ENCODE measurements around the gene GALP. TPM values are rescaled to one million over a fixed set of nuclear protein-coding genes. Genes with fewer than 3 reads are reported as not detected.

GALP gene
- total RNA-seq, 4 donors from 2014 or later: not detected

GRCh38 chr19:56152644-56153043, 23.2 kb upstream of the GALP start:
- 71% methylated on average over 2 of the region's 2 CpGs; no CpG with 5 or more reads in 1 of the 2 donors for WGBS, 2 donors
- peaks cover 0 to 14% (median 0%) of the 10 kb centered on the region in 3 donors for H3K4me1 ChIP-seq
- intact Hi-C loops (cut with DNase I): loop anchor here (10.0 kb wide), 1 partner anchor 48 kb away; no protein-coding TSS in a partner anchor
- no peaks in the 10 kb centered on the region for H3K27me3 ChIP-seq
- no peak for DNase-seq
- H3K36me3 ChIP-seq: peaks cover 4 to 42% (median 5%) of the 10 kb centered on the region in 3 donors
- TF ChIP-seq CTCF (IDR thresholded peaks at IDR 0.05) (no peak), POLR2A (IDR thresholded peaks at IDR 0.05) (no peak)
- H3K27ac ChIP-seq: no peak overlapping the region
- H3K4me3 ChIP-seq: no peak overlapping the region
- H3K9me3 ChIP-seq: no peaks in the 10 kb centered on the region

GRCh38 chr19:56153507-56153906, 22.3 kb upstream of the GALP start:
- intact Hi-C loops (cut with DNase I): loop anchor here (10.0 kb wide), 1 partner anchor 49 kb away; no protein-coding TSS in a partner anchor
- peaks cover 2 to 39% (median 3%) of the 10 kb centered on the region in 3 donors for H3K36me3 ChIP-seq

GRCh38 chr19:56155124-56155687, 20.6 kb upstream of the GALP start:
- 62 to 70% methylated on average over 7 of the region's 17 CpGs for WGBS, 2 donors
- TF ChIP-seq CTCF (IDR thresholded peaks at IDR 0.05) (peak in 3 of 6 experiments; percentile 10 to 51 (median 15)), POLR2A (IDR thresholded peaks at IDR 0.05) (no peak)
- no peak overlapping the region for H3K4me3 ChIP-seq
- H3K27me3 ChIP-seq: no peaks in the 10 kb centered on the region
- H3K4me1 ChIP-seq: peaks cover 0 to 14% (median 0%) of the 10 kb centered on the region in 3 donors
- H3K27ac ChIP-seq: no peak overlapping the region
- H3K36me3 ChIP-seq: peaks cover 5 to 43% (median 15%) of the 10 kb centered on the region in 3 donors
- intact Hi-C loops (cut with DNase I): loop anchor here (10.0 kb wide), 1 partner anchor 50 kb away; no protein-coding TSS in a partner anchor
- DNase-seq: no peak
- no peaks in the 10 kb centered on the region for H3K9me3 ChIP-seq

More at GRCh38 chr19:56153507-56153906, 22.3 kb upstream of the GALP start:
- Histone ChIP-seq H3K27me3 (no peaks in the 10 kb centered on the region), H3K4me1 (peaks cover 0 to 14% (median 0%) of the 10 kb centered on the region in 3 donors), H3K27ac (no peak overlapping the region), H3K9me3 (no peaks in the 10 kb centered on the region), H3K4me3 (no peak overlapping the region)
- WGBS, 2 donors: 66 to 69% methylated on average over 5 of the region's 6 CpGs
- no peak for DNase-seq
- TF ChIP-seq CTCF (IDR thresholded peaks at IDR 0.05): no peak
- no peak for TF ChIP-seq POLR2A (IDR thresholded peaks at IDR 0.05)

GRCh38 chr19:56156768-56157167, 19.0 kb upstream of the GALP start:
- Histone ChIP-seq H3K36me3 (peaks cover 5 to 56% (median 15%) of the 10 kb centered on the region in 3 donors), H3K4me1 (peaks cover 0 to 14% (median 0%) of the 10 kb centered on the region in 3 donors), H3K27me3 (no peaks in the 10 kb centered on the region), H3K9me3 (no peaks in the 10 kb centered on the region), H3K4me3 (no peak overlapping the region), H3K27ac (peak overlapping the region in 1 of 4 donors; percentile 47)
- intact Hi-C loops (cut with DNase I): loop anchor here (10.0 kb wide), 1 partner anchor 52 kb away; no protein-coding TSS in a partner anchor
- 90 to 91% methylated on average over 2 to 5 of the region's 11 CpGs for WGBS, 2 donors
- TF ChIP-seq POLR2A (IDR thresholded peaks at IDR 0.05): no peak
- no peak for TF ChIP-seq CTCF (IDR thresholded peaks at IDR 0.05)
- no peak for DNase-seq

GRCh38 chr19:56158170-56158757, 17.5 kb upstream of the GALP start:
- Histone ChIP-seq H3K9me3 (no peaks in the 10 kb centered on the region), H3K4me3 (no peak overlapping the region), H3K4me1 (peaks cover 0 to 9% (median 0%) of the 10 kb centered on the region in 3 donors), H3K36me3 (peaks cover 5 to 56% (median 15%) of the 10 kb centered on the region in 3 donors), H3K27me3 (no peaks in the 10 kb centered on the region), H3K27ac (no peak overlapping the region)
- DNase-seq: no peak
- 96 to 100% methylated on average over 2 to 4 of the region's 16 CpGs for WGBS, 2 donors
- TF ChIP-seq CTCF (IDR thresholded peaks at IDR 0.05): no peak
- no peak for TF ChIP-seq POLR2A (IDR thresholded peaks at IDR 0.05)
- intact Hi-C loops (cut with DNase I): loop anchor here (10.0 kb wide), 1 partner anchor 53 kb away; no protein-coding TSS in a partner anchor

All from esophagus squamous epithelium (tissue), 5 donors.